Stimulated activated CD8-positive, alpha-beta memory T cell treated with anti-CD3 and anti-CD28 coated beads, Interleukin-4, amount 100 ng/mL, for 1 hour (primary cell): ENCODE results near the gene C2orf76.
"Not testable (repeated sequence)": the region's sequence is repeated elsewhere in the genome, so short reads cannot be mapped to it uniquely, and the experiment has no call there.

Source experiments
- DNase-seq, 2 donors: peaks; one replicate each; pipeline ENCODE4 v3.0.0-alpha.2; 2020; ENCODE audit warnings: low read depth in 2 of 2, low spot score in 1 of 2

Gene C2orf76

DNA sequence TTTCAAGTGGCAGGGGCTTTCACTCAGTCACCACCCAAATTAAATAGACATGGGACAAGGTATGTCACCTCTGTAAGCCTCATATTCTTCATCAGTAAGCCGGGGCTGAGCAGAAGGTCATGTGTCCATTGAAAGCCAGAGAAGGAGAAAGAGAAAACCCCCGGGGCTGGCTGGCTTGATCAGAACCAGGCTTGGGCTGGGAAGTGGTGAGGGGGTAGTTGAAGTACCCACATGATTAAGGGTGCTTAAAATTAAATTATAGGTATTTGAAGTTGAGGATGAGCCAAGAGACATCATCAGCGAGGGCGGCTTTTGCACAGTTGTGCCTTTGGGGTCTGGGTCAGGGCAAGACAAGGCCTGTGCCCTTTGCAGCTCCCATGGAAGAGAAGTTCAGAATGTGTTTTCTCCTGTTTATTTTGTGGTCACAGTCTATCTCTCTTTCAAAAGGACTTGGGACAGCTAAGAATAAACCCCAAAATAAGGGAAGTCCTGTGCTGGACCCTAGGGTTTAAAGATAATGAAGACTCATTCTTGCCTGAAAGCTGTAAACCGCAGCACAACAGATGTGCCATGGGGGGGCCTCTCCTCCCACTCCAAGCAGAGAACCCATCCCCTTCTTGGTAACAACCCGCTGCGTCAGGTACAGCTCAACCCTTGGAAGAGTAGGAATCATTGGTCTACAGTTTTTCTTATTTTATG, 10.8 kb upstream of the C2orf76 start:
- DNase-seq: no peak

DNA sequence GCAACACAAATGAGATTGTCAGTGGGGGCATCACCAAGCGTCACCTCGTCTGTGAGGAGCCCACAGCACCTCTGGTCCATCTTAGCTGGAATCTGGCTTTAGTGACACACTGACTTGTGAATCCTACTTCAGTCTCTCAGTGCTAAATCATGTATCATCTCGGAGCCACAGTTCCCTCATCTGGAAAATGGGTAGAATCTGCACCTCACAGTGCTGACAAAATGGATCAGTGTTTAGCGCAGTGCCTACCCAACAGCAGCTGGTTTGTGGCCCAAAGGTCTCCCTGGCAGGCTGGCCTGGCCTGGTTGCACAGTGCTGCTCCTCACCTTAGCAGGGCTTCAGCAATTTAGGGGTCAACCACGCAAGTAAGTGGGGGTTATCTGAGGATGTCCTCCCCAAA, 10.2 kb upstream of the C2orf76 start:
- no peak for DNase-seq

DNA sequence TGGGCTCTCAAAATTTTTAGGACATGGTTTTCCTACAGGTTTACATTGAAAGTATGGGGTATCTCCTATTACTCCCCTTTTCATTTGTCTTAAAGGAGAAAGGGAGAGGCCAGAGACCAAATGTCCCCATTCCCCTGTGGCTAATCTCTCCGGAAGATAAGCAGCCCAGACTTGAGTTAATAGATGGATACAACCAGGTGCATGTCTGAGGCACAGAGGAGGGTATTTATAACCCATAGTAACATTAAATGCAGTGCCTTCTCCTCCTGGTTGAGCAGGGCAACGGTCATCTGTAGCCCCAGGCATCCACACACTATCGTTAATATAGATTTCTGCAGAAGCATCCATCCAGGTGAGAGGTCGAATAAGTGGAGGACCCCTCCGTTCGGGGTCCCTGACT, 9.8 kb upstream of the C2orf76 start:
- DNase-seq: not testable (repeated sequence)

DNA sequence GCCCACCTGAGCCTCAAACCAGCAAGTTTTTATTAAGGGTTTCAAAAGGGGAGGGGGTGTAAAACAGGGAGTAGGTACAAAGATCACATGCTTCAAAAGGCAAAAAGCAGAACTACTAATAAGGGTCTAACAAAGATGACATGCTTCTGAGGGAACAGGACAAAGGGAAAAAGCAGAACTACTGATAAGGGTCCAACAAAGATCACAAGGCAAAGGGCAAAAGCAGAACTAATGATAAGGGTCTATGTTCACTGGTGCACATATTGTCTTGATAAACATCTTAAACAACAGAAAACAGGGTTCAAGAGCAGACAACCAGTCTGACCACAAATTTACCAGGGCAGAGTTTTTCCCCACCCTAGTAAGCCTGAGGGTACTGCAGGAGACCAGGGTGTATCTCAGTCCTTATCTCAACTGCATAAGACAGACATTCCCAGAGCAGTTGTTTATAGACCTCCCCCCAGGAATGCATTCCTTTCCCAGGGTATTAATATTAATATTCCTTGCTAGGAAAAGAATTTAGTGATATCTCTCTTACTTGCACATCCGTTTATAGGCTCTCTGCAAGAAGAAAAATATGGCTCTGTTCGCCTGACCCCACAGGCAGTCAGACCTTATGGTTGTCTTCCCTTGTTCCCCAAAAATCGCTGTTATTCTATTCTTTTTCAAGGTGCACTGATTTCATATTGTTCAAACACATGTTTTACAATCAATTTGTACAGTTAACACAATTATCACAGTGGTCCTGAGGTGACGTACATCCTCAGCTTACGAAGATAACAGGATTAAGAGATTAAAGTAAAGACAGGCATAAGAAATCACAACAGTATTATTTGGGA, 7.5 kb upstream of the C2orf76 start:
- DNase-seq: not testable (repeated sequence)

DNA sequence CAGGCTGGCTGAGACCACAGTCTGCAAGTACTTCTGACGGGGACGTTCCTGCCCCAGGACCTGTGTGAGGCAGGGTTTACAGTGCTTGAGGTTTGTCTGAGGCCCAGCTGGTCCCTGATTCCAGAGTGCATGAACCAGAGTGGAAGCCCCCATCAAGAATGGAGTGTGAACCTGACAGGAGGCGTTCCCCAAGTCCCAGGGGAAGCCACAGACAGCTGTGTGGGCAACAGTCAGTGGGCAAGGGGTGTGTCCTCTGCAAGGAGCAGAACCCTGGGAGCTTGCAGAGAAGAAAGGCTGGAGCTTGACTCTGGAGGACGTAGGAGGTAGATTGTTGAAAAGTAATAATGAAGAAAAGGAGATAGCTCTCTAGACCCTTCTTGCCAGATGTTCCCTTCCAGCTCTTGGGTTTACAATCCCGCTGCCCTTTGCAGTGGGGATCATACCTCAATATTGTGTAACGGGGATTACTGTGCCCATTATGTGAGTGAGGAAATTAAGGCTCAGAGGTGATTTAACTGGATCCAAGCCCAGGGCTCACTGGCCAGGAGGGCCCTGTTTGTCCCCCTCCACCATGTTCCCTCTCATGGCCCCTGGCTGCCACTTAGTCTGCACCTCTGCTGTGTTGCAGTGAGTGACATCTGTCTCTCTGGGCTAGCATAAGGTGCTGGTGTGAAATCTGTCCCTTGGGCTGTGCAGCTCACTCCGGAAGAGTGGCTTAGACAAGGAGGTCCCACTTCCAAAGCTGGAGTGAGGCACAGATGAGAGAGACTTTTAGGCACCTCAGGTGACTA, 6.3 kb upstream of the C2orf76 start:
- DNase-seq: no peak

DNA sequence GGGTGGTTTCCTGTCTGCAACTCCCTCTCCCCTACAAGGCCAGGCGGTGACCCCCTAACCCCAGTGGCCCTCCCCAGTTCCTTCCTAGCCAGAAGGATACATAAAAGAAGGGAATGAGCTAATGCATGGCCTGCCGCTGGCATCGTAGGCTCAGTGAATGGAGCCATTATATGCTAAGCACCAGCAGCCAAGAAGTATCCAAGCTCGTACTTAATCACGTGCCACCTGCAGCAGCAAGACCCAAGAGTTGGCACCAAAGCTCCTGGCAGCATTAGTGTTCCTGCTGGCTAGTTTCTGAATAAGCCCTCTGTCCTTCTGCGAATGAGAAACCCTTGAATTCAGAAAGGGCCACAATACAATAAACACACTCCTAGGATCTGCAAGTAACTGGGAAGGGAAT, 4.5 kb upstream of the C2orf76 start:
- DNase-seq: no peak

DNA sequence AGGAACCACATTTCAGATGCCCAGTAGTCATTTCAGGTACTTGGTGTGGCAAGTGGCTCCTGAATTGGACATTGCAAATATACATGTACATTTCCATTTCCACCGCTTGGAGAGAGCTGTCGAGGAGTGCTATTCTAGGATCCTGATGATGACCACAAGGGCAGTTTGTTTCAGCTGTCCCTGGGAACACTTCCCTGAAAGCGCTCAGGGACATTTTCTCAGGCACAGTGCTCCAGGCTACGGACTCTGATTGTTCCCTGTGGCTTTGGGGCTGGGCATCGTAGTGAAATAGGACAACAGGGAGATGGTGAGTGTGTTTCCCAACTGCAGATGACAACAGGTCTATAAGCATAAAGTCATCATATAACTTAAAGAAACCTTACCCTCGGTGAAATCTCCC, 3.2 kb upstream of the C2orf76 start:
- DNase-seq: no peak

DNA sequence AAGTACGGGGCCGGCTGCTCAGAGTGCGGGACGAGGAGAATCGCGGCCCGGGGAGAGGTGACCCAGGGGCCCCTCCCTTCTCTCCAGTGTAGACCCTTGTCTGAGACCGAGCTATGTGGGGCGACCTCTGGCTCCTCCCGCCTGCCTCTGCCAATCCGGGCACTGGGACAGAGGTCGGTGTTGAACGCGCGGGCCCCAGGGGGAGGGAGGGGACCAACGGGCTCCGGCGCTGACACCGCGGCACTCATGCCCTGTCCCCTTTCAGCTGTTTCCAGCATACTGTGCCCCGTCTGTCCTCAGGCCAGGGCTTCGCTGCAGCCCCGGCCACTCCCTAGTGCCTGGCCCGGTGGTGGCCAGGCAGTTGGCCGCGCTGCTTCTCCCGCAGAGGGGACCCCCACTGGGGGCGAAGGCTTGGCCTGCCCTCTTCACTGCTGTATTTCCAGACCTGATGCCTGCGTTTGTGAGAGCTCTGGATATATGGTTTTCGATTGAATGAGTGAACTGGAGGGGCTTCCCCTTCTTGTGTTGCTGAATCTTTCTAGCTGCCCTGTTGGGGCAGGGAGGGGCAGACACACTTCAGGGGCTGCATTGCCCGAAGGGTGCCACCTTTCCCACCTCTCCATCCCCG, 952 bp upstream of the C2orf76 start:
- no peak for DNase-seq

DNA sequence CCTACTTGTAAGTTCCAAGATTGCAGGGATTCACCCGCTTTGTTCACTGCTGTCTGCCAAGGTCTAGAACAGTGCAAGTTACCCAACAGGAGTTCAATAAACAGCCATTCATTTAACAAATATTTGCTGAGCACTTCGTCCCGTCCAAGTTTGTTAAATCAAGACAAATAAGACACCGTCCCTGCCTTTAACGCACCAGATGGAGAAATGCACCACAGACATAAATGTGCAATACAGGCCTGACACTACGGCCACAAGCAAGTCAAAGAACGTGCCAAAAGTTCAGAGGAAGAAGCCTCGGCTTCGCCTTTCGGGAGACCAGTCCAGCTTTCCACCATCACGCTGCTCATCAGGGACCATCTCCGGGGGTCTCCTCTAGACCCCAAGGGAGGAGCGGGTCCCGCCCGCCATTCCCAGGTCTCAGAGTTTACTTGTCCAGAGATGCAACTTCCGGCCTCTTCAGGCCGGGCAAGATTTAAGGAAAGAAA, 429 bp downstream of the C2orf76 start:
- DNase-seq: peak in 1 of 2 donors; percentile 2

DNA sequence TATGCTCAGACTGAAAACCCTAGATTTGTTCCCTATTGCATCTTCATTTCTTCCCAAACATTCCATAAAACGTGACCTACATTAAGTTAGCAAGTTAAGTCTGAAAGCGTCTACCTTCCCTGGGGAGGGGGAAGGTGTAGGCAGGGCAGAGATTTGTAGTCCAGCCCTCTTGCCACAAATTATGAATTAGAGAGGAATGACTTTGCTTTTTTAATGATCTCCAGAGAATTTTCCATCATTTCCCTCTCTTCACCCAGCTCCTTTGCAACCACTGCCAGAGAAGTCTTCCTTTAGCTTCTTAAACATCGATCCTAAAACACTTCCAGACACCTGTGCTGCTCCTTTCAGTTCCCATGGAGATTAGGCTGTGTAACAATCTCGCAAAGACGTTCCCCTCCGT, 1.2 kb downstream of the C2orf76 start:
- no peak for DNase-seq

DNA sequence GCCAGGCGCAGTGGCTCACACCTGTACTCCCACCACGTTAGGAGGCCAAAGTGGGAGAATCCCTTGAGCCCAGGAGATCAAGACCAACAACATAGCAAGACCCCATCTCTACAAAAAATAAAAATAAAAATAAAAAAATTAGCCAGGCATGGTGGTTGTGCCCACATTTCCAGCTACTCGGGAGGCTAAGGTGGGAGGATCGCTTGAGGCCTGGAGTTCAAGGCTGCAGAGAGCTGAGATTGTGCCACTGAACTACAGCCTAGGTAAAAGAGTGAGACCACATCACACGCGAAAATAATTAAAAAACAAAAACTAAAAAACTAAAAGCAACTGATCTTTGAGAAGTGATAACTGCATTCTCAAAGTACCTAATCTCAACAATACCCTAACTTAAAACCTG, 1.8 kb downstream of the C2orf76 start:
- DNase-seq: no peak

DNA sequence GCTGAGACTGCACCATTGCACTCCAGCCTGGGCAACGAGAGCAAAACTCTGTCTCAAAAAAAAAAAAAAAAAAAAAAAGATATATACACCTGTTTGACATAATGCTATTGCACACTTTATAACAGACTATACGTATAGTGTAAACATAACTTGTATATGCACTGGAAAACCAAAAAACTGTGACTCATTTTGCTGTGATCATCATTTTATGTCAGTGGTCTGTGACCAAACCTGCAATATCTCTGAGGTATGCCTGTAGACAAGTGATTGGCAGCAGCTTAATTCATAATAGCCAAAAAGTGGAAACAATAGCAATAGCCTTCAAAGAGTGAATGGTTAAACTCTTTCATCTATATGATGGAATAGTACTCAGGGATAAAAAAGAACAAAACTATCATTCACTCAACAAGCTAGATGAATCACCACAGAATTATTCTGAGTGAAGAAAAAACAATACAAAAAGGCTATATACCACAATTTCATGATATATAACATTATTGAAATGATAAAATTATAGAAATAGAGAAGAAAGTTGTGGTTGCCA, 6.1 kb downstream of the C2orf76 start:
- DNase-seq: no peak

DNA sequence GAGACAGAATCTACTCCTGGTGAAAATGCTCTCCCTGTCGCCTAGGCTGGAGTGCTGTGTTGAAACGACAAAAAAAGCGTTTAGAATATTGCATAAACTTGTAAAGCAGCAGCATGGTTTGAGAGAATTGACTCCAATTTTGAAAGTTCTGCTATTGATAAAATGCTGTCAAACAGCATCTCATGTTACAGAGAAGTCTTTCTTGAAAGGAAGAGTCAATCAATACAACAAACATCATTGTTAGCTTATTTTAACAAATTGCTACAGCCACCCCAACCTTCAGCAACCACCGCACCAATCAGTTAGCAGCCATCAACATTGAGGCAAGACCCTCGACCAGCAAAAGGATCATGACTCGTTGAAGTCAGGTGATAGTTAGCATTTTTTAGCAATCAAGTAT, 6.9 kb downstream of the C2orf76 start:
- no peak for DNase-seq

DNA sequence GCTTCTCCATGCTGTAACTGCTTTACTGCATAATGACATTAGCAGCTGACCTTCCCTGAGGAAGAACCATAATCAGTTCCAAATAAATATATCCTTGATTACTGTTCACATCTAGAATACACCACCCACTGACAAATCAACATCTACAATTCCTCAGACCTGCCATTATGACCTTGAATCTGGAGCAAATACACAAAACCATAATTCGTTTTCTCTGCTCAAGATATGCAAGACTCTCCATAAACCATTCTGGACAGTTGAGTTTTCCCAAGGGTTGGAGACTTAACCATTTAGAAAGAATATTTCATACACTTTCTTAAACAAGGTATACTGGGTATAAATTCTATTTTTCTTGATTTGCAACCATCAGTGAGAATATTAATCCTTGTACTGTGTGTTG, 11.8 kb downstream of the C2orf76 start:
- no peak for DNase-seq

DNA sequence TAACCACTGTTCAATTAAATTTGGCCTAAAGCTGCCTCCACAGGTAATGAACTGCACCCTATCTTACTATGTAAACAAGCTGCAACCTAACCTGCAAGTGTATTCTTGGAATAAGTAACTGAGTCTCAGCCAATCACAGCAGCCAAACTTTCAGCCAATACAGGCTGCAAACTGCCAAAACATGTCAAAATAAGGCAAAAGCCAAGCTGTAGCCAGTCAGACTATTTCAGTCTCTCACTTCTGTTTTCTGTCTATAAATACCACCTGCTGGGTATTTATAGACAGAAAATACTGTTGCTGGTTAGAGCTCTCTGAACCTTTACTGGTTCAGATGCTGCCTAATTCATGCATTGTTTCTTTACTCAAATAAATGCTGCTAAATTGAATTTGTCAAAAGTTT, 14.3 kb downstream of the C2orf76 start:
- DNase-seq: no peak

DNA sequence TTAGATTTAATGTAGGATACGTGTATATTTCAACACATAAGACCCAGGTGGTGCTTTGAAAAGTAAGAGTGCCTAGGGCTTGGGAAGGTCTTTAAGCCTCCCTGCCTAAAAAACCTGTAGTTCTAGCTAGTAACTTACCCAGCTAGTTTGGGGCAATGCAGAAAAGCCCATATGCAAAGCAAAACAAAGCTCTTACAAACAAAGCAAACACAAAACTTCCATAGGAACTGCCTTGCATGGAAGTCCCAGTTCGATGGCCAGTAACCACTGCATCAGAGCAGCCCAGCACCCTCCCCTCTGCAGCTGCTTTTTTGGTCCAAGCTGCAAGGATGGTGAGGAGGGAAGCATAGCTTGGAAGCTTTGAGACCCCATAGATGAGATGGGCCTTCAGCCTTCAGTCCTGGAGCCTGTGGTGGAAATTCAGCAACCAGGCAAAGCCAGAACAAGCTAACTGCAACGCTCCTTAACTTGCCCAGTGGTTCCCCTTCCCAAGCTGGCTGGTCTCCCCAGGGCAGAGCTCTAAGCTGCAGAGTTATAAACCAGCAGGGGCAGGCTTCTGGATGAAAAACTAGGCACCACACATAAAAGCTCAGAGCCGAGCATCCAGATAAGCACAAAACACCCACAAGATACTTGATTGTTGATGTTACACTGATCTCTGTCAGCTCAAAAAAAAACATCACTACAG, 16.2 kb downstream of the C2orf76 start:
- no peak for DNase-seq

DNA sequence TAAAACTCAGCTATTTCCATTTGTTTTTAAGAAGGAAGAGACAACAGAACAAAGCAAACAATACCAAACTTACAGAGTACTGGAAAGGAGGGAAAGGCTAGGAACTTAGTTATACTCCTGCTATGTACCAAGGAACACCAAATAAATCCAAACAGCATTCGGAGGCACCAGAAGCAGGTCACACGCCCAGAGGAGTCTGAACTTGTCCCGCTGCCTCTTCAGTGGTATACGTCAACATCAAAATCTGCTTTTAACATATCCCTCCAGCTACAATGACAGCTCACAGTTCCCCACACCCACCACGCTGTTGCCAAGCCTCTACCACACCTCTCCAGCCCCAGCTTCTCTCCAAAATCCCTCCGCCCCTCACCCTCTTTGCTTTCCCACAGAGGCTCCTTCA, 17.3 kb downstream of the C2orf76 start:
- no peak for DNase-seq

DNA sequence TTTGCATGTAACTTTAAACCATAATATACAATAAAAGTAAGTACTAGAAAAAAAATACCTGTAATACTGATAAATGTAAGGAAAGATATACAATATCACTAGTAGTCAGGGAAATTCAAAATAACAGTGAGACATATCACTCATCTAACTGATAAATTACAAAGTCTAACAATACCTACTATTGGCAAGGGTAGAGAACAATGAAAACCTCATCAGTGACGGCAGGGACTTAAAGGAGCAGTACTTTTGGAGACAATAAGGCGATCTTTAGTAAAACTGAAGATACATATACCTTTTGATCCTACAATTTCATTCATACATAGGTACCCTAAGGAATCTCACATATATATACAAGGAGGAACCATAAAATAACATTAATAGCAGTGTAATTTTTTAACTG, 24.9 kb downstream of the C2orf76 start:
- no peak for DNase-seq

DNA sequence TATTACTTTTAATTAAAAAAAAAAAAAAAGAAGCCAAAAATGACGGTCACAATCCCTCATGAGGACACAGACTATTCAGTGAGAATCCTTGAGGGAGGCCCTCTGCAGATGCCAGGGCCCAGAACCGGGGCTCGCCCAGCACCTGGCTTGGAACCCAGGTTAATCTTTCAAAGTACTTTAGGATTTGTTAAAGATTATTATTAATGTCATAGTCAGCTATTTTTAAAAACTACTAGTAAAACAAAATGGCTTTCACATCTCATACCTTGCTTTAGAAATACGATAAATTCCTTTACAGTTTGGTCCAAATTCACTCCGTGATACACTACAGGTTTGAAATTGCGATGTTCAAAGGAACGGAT, 27.1 kb downstream of the C2orf76 start:
- DNase-seq: no peak

DNA sequence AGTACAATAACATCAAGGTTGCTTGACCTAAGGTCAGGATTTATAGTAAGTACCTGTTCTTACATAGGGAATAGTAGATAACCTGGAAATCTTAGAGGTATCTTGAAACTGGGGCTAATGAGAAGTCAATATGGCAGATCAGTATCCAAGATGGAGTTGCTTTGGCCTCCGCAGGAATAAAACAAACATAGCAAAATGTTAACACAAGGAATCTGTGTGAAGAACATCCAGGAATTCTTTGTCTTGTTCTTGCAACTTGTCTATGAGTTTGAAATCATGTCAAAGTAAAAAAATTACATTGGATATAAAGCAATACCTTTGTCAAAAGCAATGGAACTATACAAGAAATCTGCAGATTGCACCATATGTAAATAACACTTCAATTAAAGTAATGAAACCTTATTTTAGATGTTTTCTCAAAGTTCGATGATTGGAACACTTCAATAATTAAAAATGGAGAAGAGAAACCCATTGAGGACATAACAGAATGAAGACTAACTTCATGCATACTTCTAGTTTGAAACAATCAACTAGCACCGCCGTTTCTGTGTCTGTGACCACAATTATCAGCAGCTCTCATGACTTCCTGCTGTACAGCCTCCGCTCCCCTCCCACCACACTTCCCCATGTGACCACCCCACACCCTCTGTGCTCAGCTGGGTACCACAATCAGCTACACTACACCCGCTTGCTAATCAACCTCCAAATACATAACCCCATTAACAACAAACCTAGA, 27.6 kb downstream of the C2orf76 start:
- peak; percentile 10 to 20 for DNase-seq
